HepG2 (cell line): ENCODE results near the gene NUDCD2. TPM values are rescaled to one million over a fixed set of nuclear protein-coding genes. Genes with fewer than 3 reads are reported as not detected.

Experiments
- AFF4 ChIP-seq: sonication (generic); formaldehyde crosslinking; IDR thresholded peaks from 2 replicates; pipeline ENCODE4 v1.4.0; 2020; ENCODE audit warnings: missing genetic modification reagents
- CHCHD3 ChIP-seq: sonication (generic); formaldehyde crosslinking; IDR thresholded peaks from 2 replicates; pipeline ENCODE4 v1.8.0; 2022; ENCODE audit warnings: mild to moderate bottlenecking, missing genetic modification reagents, moderate library complexity
- FLYWCH1 ChIP-seq: sonication (generic); formaldehyde crosslinking; IDR thresholded peaks from 2 replicates; pipeline ENCODE4 v1.8.1; 2023; ENCODE audit warnings: mild to moderate bottlenecking, missing genetic modification reagents
- HDAC1 ChIP-seq: sonication (generic); formaldehyde crosslinking; IDR thresholded peaks from 2 replicates; pipeline ENCODE4 v1.5.1; 2020; ENCODE audit warnings: mild to moderate bottlenecking, missing genetic modification reagents
- ISL2 ChIP-seq: sonication (generic); formaldehyde crosslinking; IDR thresholded peaks from 2 replicates; pipeline ENCODE4 v1.5.0; 2020; ENCODE audit warnings: missing genetic modification reagents
- MATR3 ChIP-seq: sonication (generic); formaldehyde crosslinking; IDR thresholded peaks from 2 replicates; pipeline ENCODE4 v1.4.0; 2020; ENCODE audit warnings: missing genetic modification reagents
- SIX4 ChIP-seq: sonication (generic); formaldehyde crosslinking; IDR thresholded peaks from 2 replicates; pipeline ENCODE4 v1.4.0; 2020; ENCODE audit warnings: missing genetic modification reagents
- XRCC5 ChIP-seq: fragments of 200-400 bp; formaldehyde crosslinking; optimal IDR thresholded peaks from 2 replicates; pipeline ENCODE3; 2017; ENCODE audit warnings: mild to moderate bottlenecking, low read length
- ZIK1 ChIP-seq: sonication (generic); formaldehyde crosslinking; IDR thresholded peaks from 2 replicates; pipeline ENCODE4 v1.5.0; 2020; ENCODE audit warnings: mild to moderate bottlenecking, low read depth, missing genetic modification reagents, borderline replicate concordance
- ZNF124 ChIP-seq: sonication (generic); formaldehyde crosslinking; IDR thresholded peaks from 2 replicates; pipeline ENCODE4 v1.4.0; 2020; ENCODE audit warnings: missing genetic modification reagents
- ZNF713 ChIP-seq: sonication (generic); formaldehyde crosslinking; IDR thresholded peaks from 2 replicates; pipeline ENCODE4 v1.4.0; 2020; ENCODE audit warnings: mild to moderate bottlenecking, missing genetic modification reagents
- ZNF782 ChIP-seq: sonication (generic); formaldehyde crosslinking; IDR thresholded peaks from 2 replicates; pipeline ENCODE4 v1.4.0; 2020; ENCODE audit warnings: missing genetic modification reagents, mild to moderate bottlenecking, borderline replicate concordance
- ZXDC ChIP-seq: sonication (generic); formaldehyde crosslinking; IDR thresholded peaks from 2 replicates; pipeline ENCODE4 v1.5.0; 2020; ENCODE audit warnings: mild to moderate bottlenecking, missing genetic modification reagents
- polyA plus RNA-seq, 8 experiments: library from polyadenylated mRNA; depleted of rRNA in 3 of 8; stranded (reverse) in 7 of 8; unstranded in 1 of 8; fragments of >200 nt; fragmentation: Illumina TruSeq in 4 of 8; extraction: Trizol in 4 of 8; gene quantifications; 2 replicates each; pipeline versions ENCODE4 v1.2.1 to v1.2.3, GENCODE V29; 2011 to 2016; ENCODE audit warnings: low read depth in 4 of 8, missing spikeins in 1 of 8, mixed read lengths in 1 of 8; ENCODE audit not compliant: insufficient read depth in 1 of 8
- total RNA-seq, 5 experiments: library from RNA; depleted of rRNA; stranded (reverse); fragments of >200 nt; fragmentation: Illumina TruSeq; extraction: Trizol; gene quantifications; 2 replicates each; pipeline ENCODE4 v1.2.3, GENCODE V29; 2016; ENCODE audit warnings: low read depth in 1 of 5
- TF ChIP-seq, protein P1 (sequence below): sonication (generic); formaldehyde crosslinking; IDR thresholded peaks from 2 replicates; pipeline ENCODE4 v1.4.0; 2020; ENCODE audit warnings: missing genetic modification reagents, borderline replicate concordance
- TF ChIP-seq, protein P2 (sequence below): sonication (generic); formaldehyde crosslinking; IDR thresholded peaks from 2 replicates; pipeline ENCODE4 v1.4.0; 2020; ENCODE audit warnings: missing genetic modification reagents; ENCODE audit errors: not compliant biosample characterization
- TF ChIP-seq, protein P3 (sequence below): sonication (generic); formaldehyde crosslinking; IDR thresholded peaks from 2 replicates; pipeline ENCODE4 v1.4.0; 2020; ENCODE audit warnings: missing genetic modification reagents, low read depth, mild to moderate bottlenecking, borderline replicate concordance
- TF ChIP-seq, protein P4 (sequence below): sonication (generic); formaldehyde crosslinking; IDR thresholded peaks from 2 replicates; pipeline ENCODE4 v1.8.1; 2023; ENCODE audit warnings: missing genetic modification reagents, mild to moderate bottlenecking, borderline replicate concordance

The NUDCD2 gene
- total and polyA plus RNA-seq, 2 of the 13 experiments (the other 11 are each of a cell fraction or from before 2014, with no cell fraction given): 14.8 to 39.2 TPM

DNA sequence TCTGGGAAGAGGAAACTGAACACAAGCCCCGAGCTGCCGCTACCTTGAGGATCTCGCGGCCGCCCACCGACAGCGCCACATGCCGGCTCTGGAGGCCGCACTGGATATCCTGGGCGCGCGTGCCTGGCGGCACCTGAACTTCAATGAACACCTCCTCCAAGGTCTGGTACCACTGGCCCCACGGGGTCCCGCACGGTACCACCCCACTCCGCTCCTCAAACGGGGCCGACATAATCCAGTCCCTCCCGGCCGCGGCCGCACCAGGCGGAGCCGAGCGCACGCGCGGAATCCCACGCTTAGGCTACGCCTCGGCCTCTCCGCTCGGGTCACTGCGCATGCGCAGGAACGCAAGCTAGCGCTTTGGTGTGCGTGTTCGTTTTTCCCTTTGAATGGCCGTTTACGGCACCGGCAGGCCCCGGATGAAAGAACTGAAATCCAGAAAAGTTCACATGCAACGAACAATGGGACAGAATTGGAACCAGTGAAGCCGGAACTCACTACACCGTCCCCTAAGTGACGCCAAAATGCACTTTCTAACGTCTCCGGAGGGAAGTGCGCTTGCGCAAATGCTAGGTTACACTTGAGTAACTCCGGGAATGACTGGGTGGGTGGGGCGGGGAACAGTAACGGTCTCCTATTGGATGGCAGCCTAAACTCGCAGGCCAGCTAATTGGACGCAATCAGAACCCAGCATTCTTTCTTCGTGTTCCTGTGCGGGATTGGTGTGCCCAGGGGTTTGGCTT is at the start of gene NUDCD2 (continued):
- TF ChIP-seq, protein P1, sequence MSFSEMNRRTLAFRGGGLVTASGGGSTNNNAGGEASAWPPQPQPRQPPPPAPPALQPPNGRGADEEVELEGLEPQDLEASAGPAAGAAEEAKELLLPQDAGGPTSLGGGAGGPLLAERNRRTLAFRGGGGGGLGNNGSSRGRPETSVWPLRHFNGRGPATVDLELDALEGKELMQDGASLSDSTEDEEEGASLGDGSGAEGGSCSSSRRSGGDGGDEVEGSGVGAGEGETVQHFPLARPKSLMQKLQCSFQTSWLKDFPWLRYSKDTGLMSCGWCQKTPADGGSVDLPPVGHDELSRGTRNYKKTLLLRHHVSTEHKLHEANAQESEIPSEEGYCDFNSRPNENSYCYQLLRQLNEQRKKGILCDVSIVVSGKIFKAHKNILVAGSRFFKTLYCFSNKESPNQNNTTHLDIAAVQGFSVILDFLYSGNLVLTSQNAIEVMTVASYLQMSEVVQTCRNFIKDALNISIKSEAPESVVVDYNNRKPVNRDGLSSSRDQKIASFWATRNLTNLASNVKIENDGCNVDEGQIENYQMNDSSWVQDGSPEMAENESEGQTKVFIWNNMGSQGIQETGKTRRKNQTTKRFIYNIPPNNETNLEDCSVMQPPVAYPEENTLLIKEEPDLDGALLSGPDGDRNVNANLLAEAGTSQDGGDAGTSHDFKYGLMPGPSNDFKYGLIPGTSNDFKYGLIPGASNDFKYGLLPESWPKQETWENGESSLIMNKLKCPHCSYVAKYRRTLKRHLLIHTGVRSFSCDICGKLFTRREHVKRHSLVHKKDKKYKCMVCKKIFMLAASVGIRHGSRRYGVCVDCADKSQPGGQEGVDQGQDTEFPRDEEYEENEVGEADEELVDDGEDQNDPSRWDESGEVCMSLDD: peak; percentile 83
- TF ChIP-seq, protein P2, sequence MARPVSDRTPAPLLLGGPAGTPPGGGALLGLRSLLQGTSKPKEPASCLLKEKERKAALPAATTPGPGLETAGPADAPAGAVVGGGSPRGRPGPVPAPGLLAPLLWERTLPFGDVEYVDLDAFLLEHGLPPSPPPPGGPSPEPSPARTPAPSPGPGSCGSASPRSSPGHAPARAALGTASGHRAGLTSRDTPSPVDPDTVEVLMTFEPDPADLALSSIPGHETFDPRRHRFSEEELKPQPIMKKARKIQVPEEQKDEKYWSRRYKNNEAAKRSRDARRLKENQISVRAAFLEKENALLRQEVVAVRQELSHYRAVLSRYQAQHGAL (CRISPR knock-in tag): peak; percentile 39
- no peak for TF ChIP-seq MATR3 (CRISPR knock-in tag)
- no peak; the same call in none of the 2 replicates for TF ChIP-seq ZNF782 (CRISPR knock-in tag)
- TF ChIP-seq CHCHD3 (CRISPR knock-in tag): peak; percentile 95
- 0 out of 2 replicates have a peak, but pooled peaks have one; percentile 76 for TF ChIP-seq AFF4 (CRISPR knock-in tag)
- no peak for TF ChIP-seq ZIK1 (CRISPR knock-in tag)
- TF ChIP-seq ZNF713: no peak
- TF ChIP-seq ISL2: peak; percentile 47; the same call in 1 of the 2 replicates
- peak; percentile 86 for TF ChIP-seq ZXDC
- TF ChIP-seq ZNF124: no peak; the same call in 1 of the 2 replicates
- TF ChIP-seq FLYWCH1 (CRISPR knock-in tag): 0 out of 2 replicates have a peak, but pooled peaks have one; percentile 76
- peak; percentile 27 for TF ChIP-seq XRCC5
- peak; percentile 84 for TF ChIP-seq HDAC1
- TF ChIP-seq SIX4 (CRISPR knock-in tag): no peak
- TF ChIP-seq, protein P3, sequence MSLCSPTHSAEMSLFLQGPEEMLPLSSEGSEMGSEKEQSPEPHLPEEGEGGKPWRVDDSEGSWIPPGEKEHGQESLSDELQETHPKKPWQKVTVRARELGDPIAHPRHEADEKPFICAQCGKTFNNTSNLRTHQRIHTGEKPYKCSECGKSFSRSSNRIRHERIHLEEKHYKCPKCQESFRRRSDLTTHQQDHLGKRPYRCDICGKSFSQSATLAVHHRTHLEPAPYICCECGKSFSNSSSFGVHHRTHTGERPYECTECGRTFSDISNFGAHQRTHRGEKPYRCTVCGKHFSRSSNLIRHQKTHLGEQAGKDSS (CRISPR knock-in tag): peak; percentile 86; the same call in 1 of the 2 replicates
- TF ChIP-seq, protein P4, sequence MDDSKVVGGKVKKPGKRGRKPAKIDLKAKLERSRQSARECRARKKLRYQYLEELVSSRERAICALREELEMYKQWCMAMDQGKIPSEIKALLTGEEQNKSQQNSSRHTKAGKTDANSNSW (CRISPR knock-in tag): peak; percentile 78; the same call in 1 of the 2 replicates
